Aorta (tissue), 5 donors: ENCODE data around the gene A4GALT. TPM values are rescaled to one million over a fixed set of nuclear protein-coding genes. Genes with fewer than 3 reads are reported as not detected.

Source experiments
- ATAC-seq: fragments of 200-7000 bp; cut with Tn5 transposase; one replicate; pipeline ENCODE4 v1.9.1; 2022; ENCODE audit warnings: moderate library complexity; ENCODE audit not compliant: low FRiP score
- DNase-seq, 2 donors: peaks; one replicate each; pipeline ENCODE4 v3.0.0-alpha.2; 2020
- H3K27ac ChIP-seq, 2 donors: one replicate each; pipeline ENCODE4 v1.5.1; 2013; ENCODE audit warnings: low read length in 2 of 2, mild to moderate bottlenecking in 2 of 2, moderate library complexity in 2 of 2, control low read depth in 1 of 2, inconsistent platforms in 1 of 2, low read depth in 1 of 2
- H3K27me3 ChIP-seq, 2 donors: one replicate each; pipeline ENCODE4 v1.6.1; 2013; ENCODE audit warnings: control low read depth in 1 of 2, low read length in 1 of 2, mild to moderate bottlenecking in 1 of 2, moderate library complexity in 1 of 2; ENCODE audit not compliant: insufficient read depth in 2 of 2, control insufficient read depth in 1 of 2
- H3K36me3 ChIP-seq, 2 donors: one replicate each; pipeline ENCODE4 v1.6.1; 2013; ENCODE audit warnings: control low read depth in 1 of 2, low read length in 1 of 2, mild to moderate bottlenecking in 1 of 2; ENCODE audit not compliant: insufficient read depth in 2 of 2, control insufficient read depth in 1 of 2
- H3K4me1 ChIP-seq, 2 donors: one replicate each; pipeline ENCODE4 v1.6.1; 2013; ENCODE audit warnings: low read length in 2 of 2, control low read depth in 1 of 2, mild to moderate bottlenecking in 1 of 2, moderate library complexity in 1 of 2; ENCODE audit not compliant: insufficient read depth in 2 of 2, control insufficient read depth in 1 of 2
- H3K4me3 ChIP-seq, 2 donors: one replicate each; pipeline ENCODE4 v1.5.1; 2013; ENCODE audit warnings: low read length in 2 of 2, control low read depth in 1 of 2, mild to moderate bottlenecking in 1 of 2
- H3K9me3 ChIP-seq: one replicate; pipeline ENCODE4 v1.6.1; 2013; ENCODE audit warnings: mild to moderate bottlenecking, low read length; ENCODE audit not compliant: control insufficient read depth
- WGBS, 2 donors: extraction: QIAGEN DNeasy Blood & Tissue Kit; methylation state at CpG; one replicate each; pipeline ENCODE4 v1.1.7; 2013; 5-methylcytosine and 5-hydroxymethylcytosine counted together
- intact Hi-C, 2 donors: fragments of 100-400 bp; cut with DNase I; formaldehyde crosslinking; loops; one replicate each; pipeline versions ENCODE4 v1.14.2 to v1.15.0; 2022
- polyA plus RNA-seq, 2 donors: library from polyadenylated mRNA; stranded (reverse); fragments of 200-250 nt; gene quantifications; one replicate each; pipeline ENCODE4 v1.2.3, GENCODE V29; 2013
- total RNA-seq, 2 donors: library from RNA; stranded (reverse); fragmentation: NEBNext Ultra II Directional; extraction: Animal tissue kit (Norgen Biotek cat#: 25700); gene quantifications; one replicate each; pipeline ENCODE4 v1.2.1, GENCODE V29; 2021
- donor health status: healthy with polysubstance abuse.
- donor health status: Bipolar disorder and iron deficiency.
- donor health status: DM: no; HTN: no; CAD: no.
- donor health status: DM: no; HTN: no; CAD: no.
- donor health status: DM: yes; HTN: yes; CAD: no.

Gene A4GALT
- total and polyA plus RNA-seq, 4 donors: 15.8 to 75.8 (median 67.2) TPM

- ATAC-seq (no peak), DNase-seq (no peak)
- no peak overlapping the region for H3K4me3 ChIP-seq
- intact Hi-C loops: no loop called here
- no peaks in the 10 kb centered on the region for H3K4me1 ChIP-seq
- no peaks in the 10 kb centered on the region for H3K27me3 ChIP-seq
- H3K9me3 ChIP-seq: no peaks in the 10 kb centered on the region
- no peaks in the 10 kb centered on the region for H3K36me3 ChIP-seq
- 96% methylated on average over 6 of the region's 6 CpGs for WGBS, 2 donors
- no peak overlapping the region for H3K27ac ChIP-seq
Measured at GRCh38 chr22:42726811-42727210, 6.1 kb upstream of the A4GALT start.

GRCh38 chr22:42725606-42726355 is 5.1 kb upstream of the A4GALT start:
- Histone ChIP-seq H3K9me3 (no peaks in the 10 kb centered on the region), H3K36me3 (no peaks in the 10 kb centered on the region), H3K27me3 (no peaks in the 10 kb centered on the region), H3K4me1 (no peaks in the 10 kb centered on the region), H3K27ac (no peak overlapping the region), H3K4me3 (no peak overlapping the region)
- 73 to 75% methylated on average over 6 of the region's 6 CpGs for WGBS, 2 donors
- ATAC-seq (no peak), DNase-seq (no peak)
- intact Hi-C loops: no loop called here

- no peak for ATAC-seq
- intact Hi-C loops: no loop called here
- 83 to 89% methylated on average over 5 of the region's 5 CpGs for WGBS, 2 donors
Measured at GRCh38 chr22:42724062-42724461, 3.4 kb upstream of the A4GALT start.

GRCh38 chr22:42721045-42721434 is 370 bp upstream of the A4GALT start:
- Histone ChIP-seq H3K4me1 (no peaks in the 10 kb centered on the region), H3K4me3 (peak overlapping the region; percentile 93 to 94), H3K27ac (no peak overlapping the region), H3K27me3 (no peaks in the 10 kb centered on the region), H3K9me3 (no peaks in the 10 kb centered on the region), H3K36me3 (no peaks in the 10 kb centered on the region)
- DNase-seq (no peak), ATAC-seq (no peak)
- intact Hi-C loops: no loop called here
- 0 to 1% methylated on average over 21 to 22 of the region's 22 CpGs for WGBS, 2 donors

More at GRCh38 chr22:42724062-42724461, 3.4 kb upstream of the A4GALT start:
- Histone ChIP-seq H3K4me3 (no peak overlapping the region), H3K4me1 (no peaks in the 10 kb centered on the region), H3K27ac (no peak overlapping the region), H3K27me3 (no peaks in the 10 kb centered on the region), H3K36me3 (no peaks in the 10 kb centered on the region), H3K9me3 (no peaks in the 10 kb centered on the region)
- no peak for DNase-seq

- no peaks in the 10 kb centered on the region for H3K4me1 ChIP-seq
- WGBS, 2 donors: 1 to 2% methylated on average over 29 to 37 of the region's 37 CpGs
- no peaks in the 10 kb centered on the region for H3K36me3 ChIP-seq
- ATAC-seq (peak; percentile 71), DNase-seq (no peak)
- intact Hi-C loops: loop anchor here (5.0 kb wide), 1 partner anchor 57 kb away; no protein-coding TSS in a partner anchor
- no peaks in the 10 kb centered on the region for H3K27me3 ChIP-seq
- H3K9me3 ChIP-seq: no peaks in the 10 kb centered on the region
- H3K27ac ChIP-seq: peak overlapping the region; percentile 6 to 74
- peak overlapping the region; percentile 93 to 94 for H3K4me3 ChIP-seq
Measured at GRCh38 chr22:42719656-42720262, 911 bp downstream of the A4GALT start.

GRCh38 chr22:42719133-42719532 is 1.5 kb downstream of the A4GALT start:
- no peaks in the 10 kb centered on the region for H3K4me1 ChIP-seq
- intact Hi-C loops: loop anchor here (5.0 kb wide), 1 partner anchor 57 kb away; no protein-coding TSS in a partner anchor

GRCh38 chr22:42717197-42717928 is 3.3 kb downstream of the A4GALT start:
- Histone ChIP-seq H3K36me3 (no peaks in the 10 kb centered on the region), H3K4me3 (no peak overlapping the region), H3K4me1 (no peaks in the 10 kb centered on the region), H3K9me3 (no peaks in the 10 kb centered on the region), H3K27ac (no peak overlapping the region), H3K27me3 (no peaks in the 10 kb centered on the region)
- WGBS, 2 donors: 50 to 57% methylated on average over 8 of the region's 8 CpGs
- no peak for ATAC-seq
- no peak for DNase-seq
- intact Hi-C loops: loop anchor here (5.0 kb wide), 1 partner anchor 55 kb away; no protein-coding TSS in a partner anchor

More at GRCh38 chr22:42719133-42719532, 1.5 kb downstream of the A4GALT start:
- no peak for DNase-seq
- ATAC-seq: peak; percentile 68
- 4% methylated on average over 2 of the region's 2 CpGs for WGBS, 2 donors
- no peaks in the 10 kb centered on the region for H3K36me3 ChIP-seq
- H3K27me3 ChIP-seq: no peaks in the 10 kb centered on the region
- H3K9me3 ChIP-seq: no peaks in the 10 kb centered on the region
- peak overlapping the region in 1 of 2 donors; percentile 74 for H3K27ac ChIP-seq
- H3K4me3 ChIP-seq: peak overlapping the region; percentile 93 to 94

- ATAC-seq (no peak), DNase-seq (no peak)
- no peaks in the 10 kb centered on the region for H3K4me1 ChIP-seq
- H3K4me3 ChIP-seq: no peak overlapping the region
- no peaks in the 10 kb centered on the region for H3K9me3 ChIP-seq
- H3K27me3 ChIP-seq: no peaks in the 10 kb centered on the region
- 94 to 99% methylated on average over 5 of the region's 5 CpGs for WGBS, 2 donors
- no peaks in the 10 kb centered on the region for H3K36me3 ChIP-seq
- no peak overlapping the region for H3K27ac ChIP-seq
- intact Hi-C loops: loop anchor here (5.0 kb wide), 1 partner anchor 54 kb away; no protein-coding TSS in a partner anchor
Measured at GRCh38 chr22:42716649-42717127, 4.0 kb downstream of the A4GALT start.
